Body of pancreas (tissue), 4 donors: ENCODE measurements around the gene POU2F2. TPM values are rescaled to one million over a fixed set of nuclear protein-coding genes. Genes with fewer than 3 reads are reported as not detected.

Experiments
- ATAC-seq: fragments of 150-250 bp; one replicate; pipeline ENCODE4 v1.9.1; 2016
- DNase-seq, 4 donors: peaks; one replicate each; pipeline ENCODE4 v3.0.0-alpha.2; 2019
- H3K27ac ChIP-seq, 4 donors: fragments of 200-600 bp; sonication (generic); 1 replicate in 3 of 4; 2 replicates in 1 of 4; pipeline versions ENCODE4 v1.5.1 to v1.6.1; 2016 to 2019; ENCODE audit warnings: mild to moderate bottlenecking in 1 of 4, mixed read lengths in 1 of 4, moderate library complexity in 1 of 4
- H3K27me3 ChIP-seq, 2 donors: fragments of 200-600 bp; sonication (generic); one replicate each; pipeline ENCODE4 v1.6.0; 2016; ENCODE audit warnings: mild to moderate bottlenecking in 1 of 2
- H3K36me3 ChIP-seq, 2 donors: fragments of 200-600 bp; sonication (generic); replicated peaks in 1 of 2; 2 replicates each; pipeline ENCODE4 v1.5.1; 2016; ENCODE audit warnings: low read depth in 2 of 2; ENCODE audit not compliant: insufficient read depth in 1 of 2
- H3K4me1 ChIP-seq: fragments of 200-600 bp; sonication (generic); one replicate; pipeline ENCODE4 v1.6.0; 2016
- H3K4me3 ChIP-seq, 2 donors: fragments of 200-600 bp; sonication (generic); 1 replicate in 1 of 2; 2 replicates in 1 of 2; pipeline ENCODE4 v1.5.1; 2016 to 2019
- H3K9me3 ChIP-seq, 3 donors: fragments of 200-600 bp; sonication (generic); 1 replicate in 2 of 3; 2 replicates in 1 of 3; pipeline ENCODE4 v1.5.1; 2016
- CTCF ChIP-seq, 7 experiments: fragments of 450-650 bp in 4 of 7; fragments of 200-600 bp in 3 of 7; sonication (generic) in 3 of 7; IDR thresholded peaks; one replicate each; pipeline ENCODE4 v1.5.1; 2016 to 2019; ENCODE audit warnings: antibody characterized with exemption in 7 of 7
- POLR2A ChIP-seq, 3 donors: fragments of 450-650 bp; IDR thresholded peaks; one replicate each; pipeline ENCODE4 v1.6.1; 2016; ENCODE audit warnings: antibody characterized with exemption in 3 of 3, mild to moderate bottlenecking in 2 of 3
- WGBS, 2 donors: methylation state at CpG; one replicate each; pipeline ENCODE4 v1.1.5; 2017; 5-methylcytosine and 5-hydroxymethylcytosine counted together
- intact Hi-C: fragments of 100-400 bp; cut with DNase I; formaldehyde crosslinking; loops from one replicate; pipeline ENCODE4 v1.15.1; 2023
- total RNA-seq, 2 donors: library from RNA; depleted of rRNA; stranded (reverse); fragments of >200 nt; gene quantifications; one replicate each; pipeline ENCODE4 v1.1.0, GENCODE V29; 2016

The POU2F2 gene
- total RNA-seq, 2 donors from 2014 or later, result under 0.01 to 1.6 TPM

DNA sequence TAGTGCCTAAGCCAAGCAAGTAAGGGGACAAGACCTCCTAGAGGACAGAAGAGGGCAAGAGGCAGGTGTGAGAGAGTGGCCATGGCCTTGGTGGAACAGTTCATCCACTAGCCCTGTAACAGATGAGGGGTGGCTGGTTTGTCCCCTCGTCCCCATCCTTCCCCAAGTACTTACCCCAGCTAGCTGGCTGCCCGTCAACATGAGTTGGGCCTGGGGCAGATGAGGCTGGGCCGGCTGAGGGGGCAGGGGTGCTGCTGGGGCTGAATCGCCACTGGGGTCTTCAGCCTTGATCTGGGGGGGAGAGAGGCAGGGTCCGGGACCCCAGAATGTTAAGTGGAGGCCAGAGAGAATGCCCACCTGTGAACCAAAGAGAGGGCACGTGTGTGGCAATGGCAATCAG, 15.2 kb downstream of the POU2F2 start:
- 88% methylated on average over 6 of the region's 6 CpGs for WGBS, 2 donors
- H3K27ac ChIP-seq, result no peak overlapping the region
- H3K27me3 ChIP-seq, result no peaks in the 10 kb centered on the region
- no peaks in the 10 kb centered on the region for H3K36me3 ChIP-seq
- DNase-seq (no peak), ATAC-seq (no peak)
- no peak overlapping the region for H3K4me3 ChIP-seq
- intact Hi-C loops, result no loop called here
- no peaks in the 10 kb centered on the region for H3K9me3 ChIP-seq
- TF ChIP-seq CTCF (IDR thresholded peaks at IDR 0.05) (no peak), POLR2A (IDR thresholded peaks at IDR 0.05) (no peak)
- peaks cover 35% of the 10 kb centered on the region for H3K4me1 ChIP-seq

DNA sequence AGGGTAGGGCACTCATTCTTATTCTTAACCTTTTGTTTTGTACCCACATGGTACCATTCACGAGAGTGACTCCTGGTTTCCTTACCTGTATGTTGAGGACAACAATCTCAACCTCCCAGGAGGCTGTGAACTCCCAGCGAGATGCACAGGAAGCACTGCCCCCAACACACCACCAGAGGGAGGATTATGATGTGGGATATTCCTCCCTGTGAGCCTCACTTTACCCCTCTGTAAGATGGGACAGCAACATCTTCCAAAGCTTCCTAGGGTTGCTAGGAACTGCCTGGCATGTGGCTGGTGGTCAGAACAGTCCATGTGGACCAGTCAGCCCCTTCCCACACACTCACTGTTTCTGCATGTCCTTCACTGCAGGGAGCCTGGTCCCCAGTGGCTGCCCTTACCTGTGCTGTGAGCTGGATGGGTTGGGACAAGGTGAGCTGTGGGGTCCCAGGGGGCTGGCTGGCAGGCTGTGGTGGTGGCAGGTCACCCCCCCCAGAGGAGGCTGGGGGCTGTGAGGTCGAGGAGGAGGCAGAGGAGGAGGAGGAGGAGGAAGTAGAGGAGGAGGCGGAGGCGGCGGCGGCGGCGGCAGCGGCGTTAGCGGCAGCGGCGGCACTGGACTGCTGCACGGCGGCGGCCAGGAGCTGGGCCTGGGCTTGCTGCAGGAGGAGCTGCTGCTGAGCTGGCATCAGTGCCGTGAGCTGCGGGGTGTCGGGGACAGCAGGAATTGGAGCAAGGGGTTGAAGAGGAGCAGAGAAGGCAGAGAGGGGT, 15.8 kb downstream of the POU2F2 start:
- DNase-seq (no peak), ATAC-seq (no peak)
- H3K36me3 ChIP-seq, result no peaks in the 10 kb centered on the region
- no peaks in the 10 kb centered on the region for H3K9me3 ChIP-seq
- H3K27me3 ChIP-seq, result no peaks in the 10 kb centered on the region
- TF ChIP-seq POLR2A (IDR thresholded peaks at IDR 0.05), result no peak
- TF ChIP-seq CTCF (IDR thresholded peaks at IDR 0.05), result no peak
- peak overlapping the region in 3 of 4 donors; percentile 84 to 89 (median 86) for H3K27ac ChIP-seq
- H3K4me1 ChIP-seq, result peaks cover 35% of the 10 kb centered on the region
- intact Hi-C loops, result no loop called here
- 89 to 94% methylated on average over 19 to 20 of the region's 20 CpGs for whole genome bisulfite sequencing, 2 donors
- H3K4me3 ChIP-seq, result no peak overlapping the region

DNA sequence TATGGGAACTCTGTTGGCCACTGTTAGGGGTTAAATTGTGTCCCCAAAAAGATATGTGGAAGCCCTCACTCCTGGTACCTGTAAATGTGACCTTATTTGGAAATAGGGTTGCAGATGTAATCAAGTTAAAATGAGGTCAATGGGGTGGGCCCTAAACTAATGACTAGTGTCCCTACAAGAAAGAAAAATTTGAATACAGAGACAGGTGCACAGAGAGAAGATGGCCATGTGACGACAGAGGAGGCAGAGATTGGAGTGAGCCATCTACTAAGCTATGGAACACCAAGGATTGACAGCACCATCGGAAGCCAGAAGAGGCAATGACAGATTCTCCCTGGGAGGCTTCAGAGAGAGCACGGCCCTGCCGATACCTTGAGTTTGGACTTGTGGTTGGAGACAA, 16.5 kb downstream of the POU2F2 start:
- no peak for TF ChIP-seq POLR2A (IDR thresholded peaks at IDR 0.05)
- TF ChIP-seq CTCF (IDR thresholded peaks at IDR 0.05), result no peak
- DNase-seq (no peak), ATAC-seq (peak; percentile 42)
- intact Hi-C loops, result no loop called here
- H3K27me3 ChIP-seq, result no peaks in the 10 kb centered on the region
- no peaks in the 10 kb centered on the region for H3K9me3 ChIP-seq
- H3K36me3 ChIP-seq, result no peaks in the 10 kb centered on the region
- WGBS, 2 donors, result 48 to 57% methylated on average over 4 of the region's 4 CpGs
- H3K4me3 ChIP-seq, result no peak overlapping the region
- H3K4me1 ChIP-seq, result peaks cover 35% of the 10 kb centered on the region
- H3K27ac ChIP-seq, result peak overlapping the region; percentile 84 to 89 (median 85)

- H3K27ac ChIP-seq, result peak overlapping the region; percentile 84 to 89 (median 85)
- 15 to 21% methylated on average over 4 of the region's 4 CpGs for WGBS, 2 donors
- peak; percentile 81 to 87 (median 86) for DNase-seq
Observed at GRCh38 chr19:42115219-42115618, 17.0 kb downstream of the POU2F2 start.

More at GRCh38 chr19:42115219-42115618, 17.0 kb downstream of the POU2F2 start:
- Histone ChIP-seq H3K4me1 (peaks cover 35% of the 10 kb centered on the region), H3K4me3 (no peak overlapping the region), H3K27me3 (no peaks in the 10 kb centered on the region), H3K9me3 (no peaks in the 10 kb centered on the region), H3K36me3 (no peaks in the 10 kb centered on the region)
- intact Hi-C loops, result no loop called here
- TF ChIP-seq CTCF (IDR thresholded peaks at IDR 0.05) (no peak), POLR2A (IDR thresholded peaks at IDR 0.05) (peak in 2 of 3 donors; percentile 14 to 41)
- peak; percentile 87 for ATAC-seq
